NCI-H146 treated with DMSO at 0.1 percent for 48 hours (cell line): Measurements from ENCODE around the gene BLCAP.
"Not testable (repeated sequence)": the region's sequence is repeated elsewhere in the genome, so short reads cannot be mapped to it uniquely, and the experiment has no call there.

ENCODE experiments used
- DNase-seq: peaks from one replicate; lab custom pipeline; 2025; ENCODE audit not compliant: unreplicated experiment; lab: John Stamatoyannopoulos, UW

Gene BLCAP

DNA sequence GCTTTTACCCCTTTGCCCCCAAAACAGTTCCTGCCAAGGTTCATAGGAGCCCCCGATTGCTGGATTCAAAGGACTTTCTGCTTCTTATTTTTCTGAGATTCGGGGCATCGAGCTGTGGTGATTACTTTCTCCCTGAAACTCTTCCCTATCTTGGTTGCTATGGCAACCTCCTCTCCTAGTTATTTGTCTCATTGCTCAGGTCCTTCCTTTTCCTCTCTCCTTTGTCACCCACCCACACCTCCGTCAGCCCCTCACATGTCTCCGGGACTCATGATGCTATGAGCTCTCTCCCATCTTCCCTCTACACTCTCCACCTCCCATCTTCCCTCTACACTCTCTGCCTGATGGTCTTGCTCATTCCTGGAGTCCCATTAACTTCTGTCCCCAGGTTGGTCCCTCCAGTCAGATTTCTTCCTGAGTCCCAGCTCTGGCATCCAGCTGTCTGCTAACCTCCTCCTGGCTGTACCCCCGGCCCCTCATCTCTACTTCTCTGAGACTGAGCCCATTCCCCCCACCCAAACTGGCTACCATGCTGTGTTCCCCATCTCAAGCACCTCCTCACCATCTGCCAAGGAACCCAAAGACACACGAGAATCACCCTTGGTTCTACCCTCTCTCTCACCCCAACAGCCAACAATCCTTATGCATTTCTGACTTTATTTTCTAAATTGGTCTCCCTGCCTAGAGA, 36.9 kb downstream of the BLCAP start:
- no peak for DNase-seq

- DNase-seq, result not testable (repeated sequence)
Measured at GRCh38 chr20:37486209-37486608, 41.5 kb downstream of the BLCAP start.

DNA sequence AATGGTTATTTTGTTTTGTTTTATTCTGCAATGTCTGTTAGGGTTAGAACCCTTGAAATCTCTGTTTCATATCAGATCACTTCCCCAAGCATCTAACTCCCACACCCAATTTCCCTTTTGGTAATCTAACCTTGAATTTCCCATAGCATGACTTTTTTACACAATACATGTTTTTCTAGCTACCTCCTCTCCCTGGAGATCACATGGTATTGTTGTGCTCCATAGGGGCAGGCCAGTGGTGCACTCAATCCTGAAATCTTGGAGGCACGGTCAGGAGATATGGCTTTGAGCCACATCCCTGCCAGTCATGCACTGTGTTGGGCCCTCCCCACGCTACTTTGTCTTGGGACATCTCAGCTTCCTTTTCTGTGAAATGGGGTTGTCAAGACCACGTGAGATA, 43.3 kb downstream of the BLCAP start:
- no peak for DNase-seq

DNA sequence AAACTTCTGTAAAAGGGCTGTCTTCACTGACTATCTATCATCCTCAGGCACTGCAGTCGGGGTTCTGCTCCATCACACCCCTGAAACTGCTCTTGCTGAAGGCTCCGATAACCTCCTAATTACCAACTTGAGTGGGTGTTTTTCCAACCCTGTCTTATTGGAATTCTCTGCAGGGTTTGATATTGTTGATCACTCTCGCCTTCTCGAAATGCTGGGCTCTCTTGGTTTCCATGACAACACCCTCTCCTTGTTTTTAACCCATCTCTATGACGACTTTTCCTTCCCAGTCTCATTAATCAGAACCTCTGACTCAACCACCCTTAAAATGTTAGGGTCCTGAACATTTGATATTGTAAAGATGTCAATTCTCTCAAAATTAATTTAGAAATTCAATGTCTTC, 46.1 kb downstream of the BLCAP start:
- DNase-seq, result no peak

DNA sequence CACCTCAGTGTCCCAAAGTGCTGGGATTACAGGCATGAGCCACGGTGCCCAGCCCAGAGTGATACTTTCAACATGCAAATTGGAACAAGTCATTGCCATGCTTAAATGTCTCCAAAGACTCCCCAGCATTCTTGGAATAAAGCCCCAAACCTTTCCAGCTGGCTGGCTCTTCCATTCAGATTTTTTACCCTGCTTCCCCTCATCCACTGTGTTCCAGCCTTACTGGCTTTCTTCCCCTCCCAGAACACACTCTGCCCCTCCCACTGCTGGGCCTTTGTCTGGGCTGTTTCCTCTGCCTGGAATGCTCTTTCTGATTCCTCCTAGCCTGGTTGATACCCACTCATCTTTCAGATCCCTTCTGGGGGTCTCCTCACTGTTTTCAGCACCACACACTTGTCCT, 46.8 kb downstream of the BLCAP start:
- no peak for DNase-seq

DNA sequence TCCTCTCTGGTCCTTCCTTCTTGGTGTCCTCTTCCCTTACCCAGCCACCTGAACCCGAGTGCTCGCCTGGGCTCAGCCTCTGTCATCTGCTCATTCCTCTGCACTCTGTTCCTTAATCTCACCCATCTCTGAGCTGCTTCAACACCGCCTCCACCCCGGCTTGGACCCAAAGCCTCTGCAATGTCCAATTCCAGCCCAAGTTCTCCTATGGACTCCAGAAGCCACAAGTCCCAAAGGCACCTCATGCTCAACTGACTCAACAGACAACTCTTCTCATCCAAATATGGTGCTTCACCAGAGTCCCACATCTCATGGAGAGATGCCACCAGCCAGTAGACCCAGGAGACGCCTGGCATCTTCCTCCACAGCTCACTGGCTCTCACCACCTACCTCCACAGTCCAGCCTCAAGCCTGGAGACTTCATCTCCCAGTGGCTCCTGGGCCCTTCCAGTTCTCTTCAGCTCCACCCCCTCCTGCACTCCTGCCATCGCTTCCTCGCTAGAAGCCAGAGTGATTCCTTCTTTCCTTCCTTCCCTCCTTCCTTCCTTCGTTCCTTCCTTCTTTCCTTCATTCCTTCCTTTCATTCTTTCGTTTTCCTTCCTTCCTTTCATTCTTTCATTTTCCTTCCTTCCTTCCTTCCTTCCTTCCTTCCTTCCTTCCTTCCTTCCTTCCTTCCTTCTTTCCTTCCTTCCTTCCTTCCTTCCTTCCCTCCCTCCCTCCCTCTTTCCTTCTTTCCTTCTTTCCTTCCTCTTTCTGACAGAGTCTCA, 47.6 kb downstream of the BLCAP start:
- no peak for DNase-seq

GRCh38 chr20:37479266-37479665, 48.4 kb downstream of the BLCAP start:
- no peak for DNase-seq

DNA sequence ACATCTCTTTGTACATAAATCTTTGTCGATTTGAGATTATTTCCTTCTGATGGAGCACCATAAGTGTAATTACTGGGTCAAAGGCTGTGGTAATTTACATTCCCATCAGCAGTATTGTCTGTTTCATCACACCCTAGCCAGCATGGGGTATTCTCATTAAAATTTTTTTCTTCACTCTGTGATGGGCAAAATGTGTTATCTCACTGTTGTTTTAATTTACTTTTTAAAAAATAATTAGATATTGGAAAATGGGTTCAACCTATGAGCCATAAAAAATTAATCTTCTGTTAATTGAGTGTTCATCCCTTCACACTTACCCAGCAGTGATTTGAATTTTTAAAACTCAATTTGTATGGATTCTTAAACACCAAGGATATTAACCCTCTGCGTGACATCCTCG, 50.6 kb downstream of the BLCAP start:
- DNase-seq, result no peak

DNA sequence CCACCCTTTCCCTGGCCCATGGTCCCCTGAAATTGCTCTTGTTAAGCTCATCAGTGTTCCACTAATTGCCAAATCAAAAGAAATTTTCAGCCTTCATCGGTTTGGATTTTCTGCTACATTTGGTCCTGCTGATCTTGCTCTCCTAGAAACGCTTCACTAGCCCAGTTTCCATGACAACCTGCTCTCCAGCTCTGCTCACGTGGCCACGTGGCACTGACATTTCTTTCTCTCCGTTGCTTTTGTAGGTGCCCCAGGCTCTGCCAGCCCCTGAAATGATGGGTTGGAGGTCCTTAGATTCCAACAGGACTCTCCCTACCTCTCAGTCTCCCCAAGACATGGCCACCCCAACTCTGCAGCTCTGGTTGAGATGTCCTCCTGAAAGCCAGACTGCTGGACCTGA, 52.4 kb downstream of the BLCAP start:
- DNase-seq, result no peak

- DNase-seq, result no peak
Measured at GRCh38 chr20:37474386-37474785, 53.3 kb downstream of the BLCAP start.

GRCh38 chr20:37473249-37474000, 54.3 kb downstream of the BLCAP start:
- no peak for DNase-seq

- not testable (repeated sequence) for DNase-seq
Measured at GRCh38 chr20:37472435-37472834, 55.2 kb downstream of the BLCAP start.

GRCh38 chr20:37471741-37472235, 55.9 kb downstream of the BLCAP start:
- no peak for DNase-seq

DNA sequence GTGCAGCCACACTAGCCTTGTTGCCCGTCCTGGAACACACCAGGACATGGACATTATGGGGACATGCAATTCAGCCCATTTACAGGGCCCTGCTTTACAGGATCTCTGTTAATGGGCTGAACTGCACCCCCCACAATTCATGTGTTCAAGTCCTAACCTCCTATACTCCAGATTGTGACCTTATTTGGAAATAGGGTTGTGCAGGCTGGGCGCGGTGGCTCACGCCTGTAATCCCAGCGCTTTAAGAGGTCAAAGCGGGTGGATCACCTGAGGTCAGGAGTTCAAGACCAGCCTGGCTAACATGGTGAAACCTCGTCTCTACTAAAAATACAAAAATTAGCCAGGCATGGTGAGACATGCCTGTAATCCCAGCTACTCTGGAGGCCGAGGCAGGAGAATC, 57.5 kb downstream of the BLCAP start:
- not testable (repeated sequence) for DNase-seq

DNA sequence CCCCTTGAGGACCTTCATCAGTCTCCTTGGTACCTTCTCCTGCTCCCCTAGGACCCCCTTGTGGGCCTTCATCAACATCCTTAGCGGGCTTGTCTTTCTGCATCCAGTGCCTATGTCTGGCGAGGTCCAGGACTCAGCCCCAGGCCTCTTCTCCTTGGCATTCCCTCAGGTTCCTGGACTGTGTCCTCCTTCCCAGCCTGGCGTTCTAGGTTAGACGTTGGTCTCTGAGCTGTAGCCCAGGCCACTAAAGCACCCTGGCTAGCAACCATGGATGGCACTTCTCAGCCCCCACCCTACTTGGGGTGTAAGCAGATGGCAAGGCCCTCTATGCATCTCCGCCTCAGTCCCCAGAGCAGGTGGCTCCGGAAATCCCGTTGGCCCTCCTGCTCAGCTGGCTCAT, 58.1 kb downstream of the BLCAP start:
- DNase-seq, result no peak

DNA sequence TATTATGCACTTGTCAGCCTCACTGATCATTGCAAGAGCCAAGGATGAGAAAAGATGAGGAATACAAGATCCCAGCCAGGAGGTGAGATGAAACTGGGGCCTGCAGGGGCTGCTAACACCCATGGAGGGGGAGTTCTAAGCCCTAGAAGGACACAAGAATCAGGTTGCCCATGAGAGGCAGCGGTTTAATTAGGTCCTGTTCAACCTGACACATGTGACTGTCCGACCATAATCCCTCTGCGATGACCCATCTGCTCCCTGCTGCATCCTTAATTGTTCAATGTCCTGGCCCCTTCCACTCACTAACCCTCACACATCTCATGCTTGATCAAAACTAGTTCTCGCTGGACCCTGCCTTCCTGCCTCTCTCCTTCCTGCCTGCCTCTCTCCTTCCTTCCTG, 58.8 kb downstream of the BLCAP start:
- DNase-seq, result no peak
